ENCODE results near the gene IRF2BP1. TPM values are rescaled to one million over a fixed set of nuclear protein-coding genes. Genes with fewer than 3 reads are reported as not detected.

Gene IRF2BP1
- total RNA-seq, 2 experiments from 2014 or later, result 16.9 to 17.6 TPM

DNA sequence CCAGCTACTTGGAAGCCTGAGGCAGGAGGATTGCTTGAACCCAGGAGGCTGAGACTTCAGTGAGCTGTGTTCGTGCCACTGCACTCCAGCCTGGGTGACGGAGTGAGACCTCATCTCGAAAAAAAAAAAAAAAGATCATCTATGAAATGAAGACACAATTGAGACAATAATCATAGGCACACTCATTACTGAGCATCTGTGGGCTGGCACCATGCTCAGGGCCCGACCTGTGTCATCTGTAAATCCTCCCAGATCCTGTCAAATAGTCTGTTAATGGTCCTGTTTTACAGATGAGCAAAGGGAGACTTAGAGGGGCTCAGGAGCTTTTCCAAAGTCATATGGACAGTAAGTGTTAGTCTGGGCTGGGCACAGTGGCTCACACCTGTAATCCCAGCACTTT lies 32.8 kb upstream of the IRF2BP1 start:
- Mint-ChIP-seq H3K27me3 (peaks cover 5% of the 10 kb centered on the region), H3K4me1 (peaks cover 49% of the 10 kb centered on the region), H3K9me3 (no peaks in the 10 kb centered on the region), H3K4me3 (no peak overlapping the region), H3K27ac (peak overlapping the region; percentile 81), H3K36me3 (ENCODE audit: low read depth) (peaks cover 4% of the 10 kb centered on the region)
- POLR2A ChIA-PET, result interaction anchor here (0.7 to 4.1 kb wide), 3 partner anchors 9 to 870 kb away, joined by 3 to 34 read pairs (median 3); partner anchors contain the start of genes MYPOP and SLC1A5
- peak; percentile 30 for DNase-seq
- CTCF ChIA-PET, result interaction anchor here (1.7 to 2.1 kb wide), 3 partner anchors 12 to 25 kb away, joined by 3 to 7 read pairs (median 7); partner anchors contain the start of gene MYPOP

- H3K36me3 Mint-ChIP-seq (ENCODE audit: low read depth), result peaks cover 4% of the 10 kb centered on the region
- H3K4me1 Mint-ChIP-seq, result peaks cover 50% of the 10 kb centered on the region
- peak overlapping the region; percentile 35 for H3K4me3 Mint-ChIP-seq
- H3K27ac Mint-ChIP-seq, result peak overlapping the region; percentile 81
- H3K9me3 Mint-ChIP-seq, result no peaks in the 10 kb centered on the region
- CTCF ChIA-PET, result interaction anchor here (0.8 to 2.1 kb wide), 11 partner anchors 9 to 111 kb away, joined by 3 to 12 read pairs (median 4); partner anchors contain the start of genes CCDC61 and MYPOP
- peak; percentile 36 for DNase-seq
- POLR2A ChIA-PET, result interaction anchor here (0.7 to 4.1 kb wide), 7 partner anchors 10 to 79 kb away, joined by 3 to 34 read pairs (median 3); partner anchors contain the start of genes CCDC61, IRF2BP1 and MYPOP
- peaks cover 6% of the 10 kb centered on the region for H3K27me3 Mint-ChIP-seq
Observed at GRCh38 chr19:45917421-45918091, 31.6 kb upstream of the IRF2BP1 start.

DNA sequence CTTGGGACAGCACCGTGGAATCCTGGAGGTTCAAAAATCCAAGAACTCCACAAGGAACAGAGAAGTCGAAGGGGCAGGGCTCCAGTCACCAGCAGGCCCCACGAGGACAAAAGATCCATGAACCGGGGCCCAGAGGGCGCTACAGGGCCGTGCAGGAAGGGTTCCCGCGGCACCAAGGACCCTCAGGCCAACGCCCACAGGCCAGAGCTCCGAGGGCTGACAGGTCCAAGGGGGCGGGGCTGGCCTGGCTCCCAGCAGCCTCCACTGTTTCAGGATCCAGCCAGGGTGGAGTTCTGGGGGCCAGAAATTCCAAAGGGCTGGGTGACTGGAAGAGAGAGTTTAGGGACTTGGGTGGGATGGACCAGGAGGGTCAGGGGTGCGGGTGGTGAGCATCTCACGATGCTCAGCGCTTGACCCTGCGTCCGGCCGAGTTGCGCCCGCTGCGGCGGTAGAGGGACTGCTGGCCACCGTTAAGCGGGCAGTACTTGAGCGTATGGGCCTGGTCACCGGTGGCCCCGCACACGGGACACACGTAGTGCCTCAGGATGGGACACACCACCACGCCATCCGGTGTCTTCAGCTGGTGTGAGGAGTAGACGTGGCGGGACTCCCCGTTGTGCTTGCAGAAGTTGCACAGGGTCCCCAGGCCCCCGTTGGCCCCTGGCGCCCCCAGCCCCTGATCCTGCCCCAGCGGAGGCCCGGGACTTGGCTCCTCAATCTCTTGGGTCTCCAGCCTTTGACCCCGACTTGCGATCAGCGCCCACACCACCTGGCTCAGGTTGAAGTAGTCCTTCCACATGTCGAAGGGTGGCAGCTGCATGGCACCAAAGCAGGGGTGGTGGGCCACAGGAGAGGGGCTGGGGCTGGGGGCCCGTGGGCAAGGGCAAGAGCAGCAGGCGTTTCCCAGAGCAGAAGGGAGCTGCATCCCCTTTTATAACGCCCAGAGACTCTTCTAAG lies 28.2 kb upstream of the IRF2BP1 start, which contains the start of gene NANOS2:
TSS of gene NANOS2 (minus strand) at position 905 of the 957 bp plus-strand sequence. CDS start at position 820, 85 bp downstream.
- ChIA-PET CTCF (interaction anchor here (2.2 kb wide), 1 partner anchor 11 kb away, joined by 9 read pairs; the partner anchor contains the start of gene MYPOP), POLR2A (interaction anchor here (0.6 to 2.5 kb wide), 4 partner anchors 11 to 51 kb away, joined by 3 to 12 read pairs (median 6); partner anchors contain the start of gene MYPOP)
- Mint-ChIP-seq H3K36me3 (ENCODE audit: low read depth) (no peaks in the 10 kb centered on the region), H3K4me3 (no peak within 1 kb of the TSS), H3K27me3 (peaks cover 19% of the 10 kb centered on the region), H3K27ac (peak within 1 kb of the TSS; percentile 42), H3K4me1 (peaks cover 29% of the 10 kb centered on the region), H3K9me3 (no peaks in the 10 kb centered on the region)
- peak; percentile 43 for DNase-seq

DNA sequence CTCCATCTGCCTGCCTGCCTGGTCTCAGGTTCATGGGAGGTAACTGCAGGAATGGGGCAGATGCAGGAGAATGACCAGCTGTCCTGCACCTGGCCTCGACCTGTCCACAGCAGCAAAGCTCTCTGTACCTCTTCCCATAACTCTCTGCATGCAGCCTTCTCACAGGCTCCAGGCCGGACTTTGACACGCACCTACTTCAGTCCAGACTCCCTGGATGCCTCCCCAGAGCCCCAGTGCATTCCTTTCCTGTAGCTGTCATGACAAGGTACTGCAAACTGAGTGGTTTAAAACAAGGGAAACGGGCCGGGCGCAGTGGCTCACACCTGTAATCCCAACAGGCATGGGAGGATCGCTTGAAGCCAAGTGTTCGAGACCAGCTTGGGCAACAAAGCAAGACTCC lies 25.4 kb upstream of the IRF2BP1 start:
- H3K9me3 Mint-ChIP-seq, result no peaks in the 10 kb centered on the region
- POLR2A ChIA-PET, result no interaction called here
- CTCF ChIA-PET, result no interaction called here
- no peak for DNase-seq
- no peak overlapping the region for H3K4me3 Mint-ChIP-seq
- no peak overlapping the region for H3K27ac Mint-ChIP-seq
- H3K36me3 Mint-ChIP-seq (ENCODE audit: low read depth), result no peaks in the 10 kb centered on the region
- H3K27me3 Mint-ChIP-seq, result peaks cover 23% of the 10 kb centered on the region
- H3K4me1 Mint-ChIP-seq, result peaks cover 10% of the 10 kb centered on the region

- CTCF ChIA-PET, result interaction anchor here (2.3 kb wide), 1 partner anchor 8 kb away, joined by 7 read pairs; no protein-coding TSS in a partner anchor
- POLR2A ChIA-PET, result no interaction called here
- Mint-ChIP-seq H3K4me3 (no peak overlapping the region), H3K4me1 (peaks cover 8% of the 10 kb centered on the region), H3K36me3 (ENCODE audit: low read depth) (no peaks in the 10 kb centered on the region), H3K9me3 (no peaks in the 10 kb centered on the region), H3K27ac (no peak overlapping the region), H3K27me3 (peaks cover 23% of the 10 kb centered on the region)
- no peak for DNase-seq
Observed at GRCh38 chr19:45908956-45909355, 23.0 kb upstream of the IRF2BP1 start.

DNA sequence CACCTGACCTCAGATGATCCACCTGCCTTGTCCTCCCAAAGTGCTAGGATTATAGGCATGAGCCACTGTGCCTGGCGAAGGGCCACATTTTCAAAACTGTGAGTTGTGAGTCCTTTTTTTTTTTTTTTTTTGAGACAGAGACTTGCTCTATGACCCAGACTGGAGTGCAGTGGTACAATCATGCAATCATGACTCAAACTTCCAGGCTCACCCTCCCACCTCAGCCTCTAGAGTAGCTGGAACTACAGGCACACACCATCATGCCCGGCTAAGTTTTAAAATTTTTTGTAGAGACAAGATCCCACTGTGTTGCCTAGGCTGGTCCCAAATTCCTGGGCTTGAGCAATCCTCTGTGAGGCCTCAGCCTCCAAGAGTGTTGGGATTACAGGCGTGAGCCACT lies 20.3 kb upstream of the IRF2BP1 start:
- Mint-ChIP-seq H3K9me3 (no peaks in the 10 kb centered on the region), H3K4me1 (peaks cover 18% of the 10 kb centered on the region), H3K4me3 (no peak overlapping the region), H3K27ac (no peak overlapping the region), H3K27me3 (peaks cover 15% of the 10 kb centered on the region), H3K36me3 (ENCODE audit: low read depth) (peaks cover 3% of the 10 kb centered on the region)
- ChIA-PET POLR2A (interaction anchor here (0.7 kb wide), 1 partner anchor 11 kb away, joined by 3 read pairs; no protein-coding TSS in a partner anchor), CTCF (no interaction called here)
- no peak for DNase-seq

- no peak for DNase-seq
- H3K27ac Mint-ChIP-seq, result no peak overlapping the region
- peaks cover 29% of the 10 kb centered on the region for H3K4me1 Mint-ChIP-seq
- H3K27me3 Mint-ChIP-seq, result peaks cover 7% of the 10 kb centered on the region
- H3K4me3 Mint-ChIP-seq, result no peak overlapping the region
- peaks cover 12% of the 10 kb centered on the region for H3K36me3 Mint-ChIP-seq (ENCODE audit: low read depth)
- CTCF ChIA-PET, result no interaction called here
- H3K9me3 Mint-ChIP-seq, result no peaks in the 10 kb centered on the region
- POLR2A ChIA-PET, result no interaction called here
Observed at GRCh38 chr19:45905011-45905410, 19.1 kb upstream of the IRF2BP1 start.

DNA sequence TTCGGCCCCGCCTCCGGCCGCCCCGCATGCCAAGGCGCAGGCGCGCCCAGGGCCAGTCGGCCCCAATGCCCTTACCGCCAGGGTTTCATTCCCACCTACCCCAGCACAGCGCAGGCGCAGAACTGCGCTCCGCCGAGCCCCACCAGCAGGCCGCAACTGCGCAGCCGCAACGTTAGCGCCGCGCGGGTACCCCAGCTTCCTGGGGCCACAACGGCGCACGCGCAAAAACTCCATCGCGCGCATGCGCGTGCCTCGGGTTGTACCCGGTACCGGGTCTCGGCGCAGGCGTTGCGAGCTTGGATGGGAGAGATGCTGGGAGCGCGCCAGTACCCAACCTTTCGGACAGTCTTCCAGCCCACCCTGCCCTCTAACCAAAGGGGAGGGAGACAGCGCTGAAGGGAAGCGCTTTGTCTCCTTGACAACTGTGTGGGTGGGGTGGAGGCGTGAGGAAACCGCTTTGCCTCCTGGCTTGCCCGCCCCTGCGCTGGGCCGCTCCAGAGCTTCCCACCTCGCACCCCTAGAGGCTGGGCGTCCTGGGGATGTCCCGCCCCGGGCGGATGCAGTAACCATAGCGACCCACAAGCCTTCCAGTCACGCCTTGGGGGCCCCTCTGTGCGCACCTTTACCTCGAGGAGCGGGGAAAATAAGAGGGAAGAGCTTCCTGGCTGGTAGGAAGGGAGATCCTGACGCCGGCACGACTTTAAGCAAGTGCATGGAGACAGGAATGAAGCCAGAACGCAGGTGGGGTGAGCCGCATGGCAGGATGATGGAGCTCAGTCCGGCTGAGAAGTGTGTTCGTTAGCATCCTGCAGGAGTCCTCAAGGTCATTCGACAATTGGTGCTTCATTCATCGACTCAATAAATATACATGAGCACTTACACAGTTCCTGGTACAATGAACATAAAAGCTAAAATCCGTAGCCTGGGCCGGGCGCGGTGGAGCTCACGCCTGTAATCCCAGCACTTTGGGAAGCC lies 17.0 kb upstream of the IRF2BP1 start:
- Mint-ChIP-seq H3K9me3 (no peaks in the 10 kb centered on the region), H3K4me1 (peaks cover 26% of the 10 kb centered on the region), H3K27ac (peak overlapping the region; percentile 82), H3K27me3 (peaks cover 2% of the 10 kb centered on the region), H3K36me3 (ENCODE audit: low read depth) (peaks cover 25% of the 10 kb centered on the region), H3K4me3 (peak overlapping the region; percentile 98)
- CTCF ChIA-PET, result interaction anchor here (0.6 to 2.9 kb wide), 19 partner anchors 12 to 257 kb away, joined by 3 to 17 read pairs (median 6); partner anchors contain the start of genes CCDC61, FOXA3, IRF2BP1 and NANOS2
- DNase-seq, result peak; percentile 100
- POLR2A ChIA-PET, result interaction anchor here (0.7 to 4.0 kb wide), 16 partner anchors 8 to 185 kb away, joined by 3 to 34 read pairs (median 6); partner anchors contain the start of genes CCDC61, IRF2BP1, NANOS2 and SIX5

- H3K36me3 Mint-ChIP-seq (ENCODE audit: low read depth), result peaks cover 25% of the 10 kb centered on the region
- H3K4me1 Mint-ChIP-seq, result peaks cover 26% of the 10 kb centered on the region
- ChIA-PET CTCF (interaction anchor here (0.7 to 2.9 kb wide), 14 partner anchors 13 to 256 kb away, joined by 3 to 17 read pairs (median 7); partner anchors contain the start of genes CCDC61, FOXA3, IRF2BP1 and NANOS2), POLR2A (interaction anchor here (1.2 to 4.0 kb wide), 9 partner anchors 10 to 94 kb away, joined by 3 to 34 read pairs (median 12); partner anchors contain the start of genes CCDC61, IRF2BP1 and NANOS2)
- peak within 1 kb of the TSS; percentile 98 for H3K4me3 Mint-ChIP-seq
- H3K27ac Mint-ChIP-seq, result peak within 1 kb of the TSS; percentile 82
- DNase-seq, result no peak
- no peaks in the 10 kb centered on the region for H3K27me3 Mint-ChIP-seq
- H3K9me3 Mint-ChIP-seq, result no peaks in the 10 kb centered on the region
Observed at GRCh38 chr19:45901912-45902650, 16.1 kb upstream of the IRF2BP1 start, which contains the start of gene MYPOP. Gene MYPOP (minus strand): TSS chr19:45902613. CDS start chr19:45901773, 840 bp downstream.

GRCh38 chr19:45901432-45901911 lies 15.5 kb upstream of the IRF2BP1 start:
- H3K9me3 Mint-ChIP-seq, result no peaks in the 10 kb centered on the region
- H3K27ac Mint-ChIP-seq, result no peak overlapping the region
- peaks cover 26% of the 10 kb centered on the region for H3K4me1 Mint-ChIP-seq
- POLR2A ChIA-PET, result interaction anchor here (1.6 to 4.0 kb wide), 5 partner anchors 9 to 94 kb away, joined by 5 to 34 read pairs (median 16); partner anchors contain the start of genes CCDC61 and IRF2BP1
- H3K36me3 Mint-ChIP-seq (ENCODE audit: low read depth), result peaks cover 25% of the 10 kb centered on the region
- H3K27me3 Mint-ChIP-seq, result no peaks in the 10 kb centered on the region
- CTCF ChIA-PET, result interaction anchor here (0.9 to 2.9 kb wide), 3 partner anchors 15 to 132 kb away, joined by 4 to 12 read pairs (median 6); partner anchors contain the start of genes IRF2BP1 and SIX5
- DNase-seq, result peak; percentile 44
- H3K4me3 Mint-ChIP-seq, result peak overlapping the region; percentile 51
